Esophagus mucosa (tissue), 1 donor: Measurements from ENCODE around the gene LHFPL6. TPM values are rescaled to one million over a fixed set of nuclear protein-coding genes. Genes with fewer than 3 reads are reported as not detected.

Source experiments
- ATAC-seq: fragments of 200-7000 bp; cut with Tn5 transposase; one replicate; pipeline ENCODE4 v1.9.1; 2020
- total RNA-seq: library from RNA; stranded (reverse); gene quantifications from one replicate; pipeline ENCODE4 v1.2.4, GENCODE V29; 2023
- donor health status: DM: yes; HTN: yes; CAD: no.

Gene LHFPL6
- total RNA-seq, 1 donor from 2014 or later, result 3.3 TPM

DNA sequence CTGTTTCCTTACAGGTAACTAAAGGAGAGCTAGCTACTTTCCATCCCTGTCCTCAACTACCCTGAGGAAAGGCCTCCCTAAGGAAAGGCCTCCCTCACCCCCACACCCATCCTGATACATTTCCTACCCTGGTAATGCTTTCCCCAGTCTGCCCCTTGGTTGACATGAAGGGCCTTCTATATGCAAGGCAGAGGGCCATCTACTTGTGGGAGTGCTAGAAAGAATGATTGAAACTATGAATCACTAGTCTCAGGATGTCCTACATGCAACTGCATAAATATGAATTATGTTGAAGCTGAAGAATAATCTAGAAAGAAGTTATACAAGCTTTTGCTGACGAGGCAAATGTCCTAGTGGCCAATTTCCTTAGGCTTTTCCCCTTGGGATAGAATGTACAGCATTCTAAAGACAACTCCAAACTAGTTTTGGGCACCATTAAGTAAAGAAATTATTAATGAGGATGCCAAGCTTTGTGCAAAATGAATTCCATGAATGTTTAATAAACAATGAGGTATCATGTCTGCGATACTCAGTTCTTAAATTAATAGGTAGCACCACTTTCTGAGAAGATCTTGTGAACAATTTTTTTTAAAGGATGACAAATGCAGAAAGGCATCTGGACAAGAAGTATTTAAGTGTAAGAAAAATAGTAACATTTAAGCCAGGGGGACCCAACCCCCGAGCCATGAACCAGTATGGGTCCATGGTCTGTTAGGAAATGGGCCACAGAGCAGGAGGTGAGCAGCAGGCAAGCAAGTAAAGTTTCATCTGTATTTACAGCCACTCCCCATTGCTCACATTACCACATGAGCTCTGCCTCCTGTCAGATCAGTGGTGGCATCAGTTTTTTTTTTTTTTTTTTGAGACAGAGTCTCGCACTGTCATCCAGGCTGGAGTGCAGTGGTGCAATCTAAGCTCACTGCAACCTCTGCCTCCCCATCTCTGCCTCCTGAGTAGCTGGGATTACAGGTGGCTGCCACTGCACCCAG, 223.0 kb downstream of the LHFPL6 start:
- no peak for ATAC-seq

DNA sequence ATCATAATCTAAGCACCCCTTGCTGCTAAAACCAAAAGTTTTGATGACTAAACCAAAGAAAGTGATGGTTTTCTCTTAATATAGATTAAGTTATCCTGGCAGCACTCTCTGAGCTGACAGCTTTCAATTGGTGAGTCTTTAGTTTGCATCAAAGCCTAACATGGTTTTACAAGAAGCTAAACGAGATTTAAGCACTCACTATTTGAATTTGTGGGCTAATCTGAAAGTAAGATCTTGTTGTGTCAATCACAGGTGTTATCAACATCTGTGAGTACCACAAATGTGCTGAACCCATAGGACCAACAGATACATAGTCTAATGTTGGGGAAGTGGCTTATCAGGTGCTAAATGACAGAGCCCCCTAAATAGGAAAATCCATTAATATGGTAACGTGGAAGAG, 223.9 kb downstream of the LHFPL6 start:
- ATAC-seq, result no peak

DNA sequence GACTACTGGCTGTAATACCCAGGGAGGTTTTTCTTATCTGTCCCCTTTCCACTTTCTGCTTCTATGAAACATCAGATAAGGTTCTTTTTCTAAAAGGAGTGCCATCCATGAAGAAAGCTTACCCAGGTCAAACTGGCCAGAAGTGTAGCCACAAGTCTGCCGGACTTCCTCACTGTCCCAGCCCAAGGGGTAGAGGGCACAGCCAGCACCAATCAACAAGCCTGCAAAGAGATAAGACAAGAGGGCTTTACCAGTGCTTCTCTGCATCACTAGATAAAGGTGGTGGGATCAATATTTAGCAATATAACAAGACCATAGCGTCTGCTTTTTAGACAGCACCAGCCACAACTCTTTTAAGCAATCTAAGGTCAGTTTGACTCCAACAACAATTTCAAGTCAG, 224.7 kb downstream of the LHFPL6 start:
- ATAC-seq, result no peak

DNA sequence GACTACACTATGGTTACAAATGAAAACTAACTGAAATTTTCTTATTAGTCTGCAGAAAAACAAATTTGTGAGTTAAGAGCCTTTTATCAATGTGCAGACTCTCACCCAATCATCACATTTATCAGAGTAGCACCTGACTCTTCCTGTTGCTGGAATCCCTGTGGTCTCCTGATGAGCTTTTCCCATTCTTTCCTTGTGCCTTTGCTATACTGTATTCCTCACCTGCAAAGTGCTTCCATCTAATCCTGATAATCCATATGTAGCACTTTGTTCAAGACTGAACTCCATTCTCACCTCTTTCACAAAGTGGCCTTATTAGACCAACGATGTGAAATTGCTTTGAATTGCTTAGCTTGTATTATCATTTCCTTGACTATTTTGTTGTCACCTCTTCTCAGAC, 225.3 kb downstream of the LHFPL6 start:
- no peak for ATAC-seq

DNA sequence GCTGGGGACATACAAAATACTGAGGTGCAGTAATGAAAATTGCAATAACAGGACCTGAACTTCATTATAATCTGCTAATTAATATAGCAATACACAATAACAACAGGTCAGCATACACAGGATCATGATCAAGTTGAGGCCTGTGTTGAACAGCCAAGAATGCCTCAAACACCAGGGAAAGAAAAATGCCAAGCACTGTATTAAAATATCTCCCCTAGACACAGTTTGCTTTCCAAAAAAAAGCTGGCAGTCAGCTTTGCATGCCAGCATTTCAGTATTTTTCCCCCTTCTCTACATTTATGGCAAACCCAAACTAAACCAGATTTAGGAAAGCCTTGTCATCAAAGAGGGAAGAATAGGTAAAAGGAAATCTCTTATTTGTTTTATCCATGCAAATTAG, 226.9 kb downstream of the LHFPL6 start:
- ATAC-seq, result no peak

DNA sequence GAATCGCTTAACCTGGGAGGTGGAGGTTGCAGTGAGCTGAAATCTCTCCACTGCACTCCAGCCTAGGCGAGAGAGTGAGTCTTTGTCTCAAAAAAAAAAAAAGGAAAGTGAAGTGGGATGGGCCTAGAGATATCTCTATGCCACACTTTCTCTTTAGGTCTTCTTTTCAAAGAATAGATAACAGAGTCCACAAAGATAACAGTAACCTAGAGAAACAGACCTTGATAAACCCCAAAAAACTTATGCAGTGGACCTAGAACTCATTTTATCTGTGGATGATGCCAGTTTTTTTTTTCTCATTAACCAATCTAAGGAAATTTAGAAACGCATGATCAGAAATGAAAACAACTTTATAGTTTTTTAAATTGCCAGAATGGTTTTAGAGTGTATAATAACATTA, 227.4 kb downstream of the LHFPL6 start:
- no peak for ATAC-seq

DNA sequence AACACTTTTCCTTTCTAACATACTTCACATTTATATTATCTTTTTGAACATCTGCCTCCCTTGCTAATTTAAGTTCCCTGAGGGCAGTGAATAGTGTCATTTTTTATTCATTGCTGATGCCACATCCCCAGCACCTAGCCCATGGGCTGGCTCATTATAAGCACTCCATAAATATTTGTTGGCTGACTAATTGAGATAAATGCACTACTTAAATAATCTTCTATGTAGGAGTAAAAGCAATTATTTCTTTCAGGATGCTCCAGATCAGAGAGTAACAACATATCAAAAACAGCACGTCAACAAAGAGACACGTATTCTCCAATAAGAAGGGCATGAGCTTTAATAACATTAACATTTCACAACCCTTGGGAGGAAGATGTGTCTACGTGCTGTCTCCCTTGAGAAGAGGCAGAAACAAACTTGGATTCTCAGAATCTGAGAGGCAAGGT, 228.2 kb downstream of the LHFPL6 start:
- ATAC-seq, result no peak

DNA sequence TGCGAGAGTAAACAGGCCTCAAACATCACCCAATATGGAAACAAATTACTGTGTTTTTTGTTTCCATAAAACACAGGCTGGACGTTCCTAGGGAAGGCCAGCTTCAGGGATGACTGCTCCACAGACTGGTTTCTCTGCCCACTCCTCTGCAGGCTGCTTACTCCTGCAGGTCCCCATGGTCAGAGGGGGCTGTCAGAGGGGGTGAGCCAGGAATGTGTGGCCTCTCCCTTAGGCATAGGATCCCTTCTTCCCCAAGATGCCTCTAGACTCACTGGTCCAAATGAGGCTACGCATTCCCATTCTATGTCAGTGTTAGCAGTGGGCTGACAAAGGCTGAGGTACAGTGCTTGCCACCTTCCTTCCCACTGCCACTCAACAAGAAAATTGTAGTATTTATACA, 229.8 kb downstream of the LHFPL6 start:
- no peak for ATAC-seq

DNA sequence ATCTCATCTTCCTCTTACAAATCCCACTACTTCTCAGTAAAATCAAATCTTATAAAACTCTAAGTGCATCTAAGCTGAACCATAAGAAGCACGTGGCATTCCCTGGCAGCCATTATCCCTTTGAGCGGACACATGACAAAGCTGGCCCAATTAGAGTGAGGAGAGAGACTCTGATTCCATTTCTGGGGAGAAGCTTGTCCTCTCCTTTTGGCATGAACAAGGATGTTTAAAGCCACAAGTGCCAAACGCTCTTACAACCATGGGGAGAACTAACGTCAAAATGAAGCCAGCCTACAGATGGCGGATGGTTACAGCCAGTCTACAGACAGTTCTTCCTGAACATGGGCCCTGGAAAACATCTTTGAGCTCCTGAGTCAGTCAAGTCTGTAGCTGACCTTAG, 231.3 kb downstream of the LHFPL6 start:
- ATAC-seq, result no peak

DNA sequence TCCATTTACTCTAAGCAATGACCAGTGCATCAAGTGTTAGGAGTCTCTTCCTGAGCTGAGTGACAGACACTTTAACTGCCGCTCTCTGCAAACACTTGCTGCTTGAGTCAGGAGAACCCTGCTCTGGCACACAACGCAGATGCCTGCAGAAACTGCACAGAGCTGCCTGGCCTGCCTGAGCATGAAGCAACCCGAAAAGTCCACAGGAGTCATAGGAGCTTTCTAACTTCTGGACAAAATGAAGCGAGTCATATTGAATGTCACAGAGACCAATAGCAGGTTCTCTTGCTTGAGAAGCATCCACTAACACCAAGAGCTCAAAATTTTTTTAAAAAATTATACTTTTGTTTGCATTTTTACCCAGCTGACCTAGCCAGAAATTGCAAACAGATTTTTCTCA, 232.4 kb downstream of the LHFPL6 start:
- ATAC-seq, result peak; percentile 39

DNA sequence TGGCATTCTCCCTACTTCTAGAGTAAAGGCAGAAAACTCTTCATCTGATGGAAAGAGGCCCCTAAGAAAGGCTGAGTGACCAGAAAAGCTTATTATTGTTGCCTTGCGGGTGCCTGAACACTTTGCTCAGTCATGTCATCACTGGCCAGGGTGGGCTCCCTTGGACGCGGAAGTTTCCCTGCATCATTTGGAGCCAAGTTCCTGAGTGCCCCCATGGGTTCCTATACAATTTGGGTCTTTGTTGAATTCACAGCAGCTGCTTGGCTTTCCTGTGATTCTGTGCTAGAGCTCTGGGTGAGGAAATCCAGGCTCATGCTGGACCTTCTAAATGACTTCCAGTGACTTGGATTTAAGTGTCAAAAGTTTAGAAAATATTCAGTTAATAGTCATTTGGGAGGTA, 232.9 kb downstream of the LHFPL6 start:
- ATAC-seq, result no peak

DNA sequence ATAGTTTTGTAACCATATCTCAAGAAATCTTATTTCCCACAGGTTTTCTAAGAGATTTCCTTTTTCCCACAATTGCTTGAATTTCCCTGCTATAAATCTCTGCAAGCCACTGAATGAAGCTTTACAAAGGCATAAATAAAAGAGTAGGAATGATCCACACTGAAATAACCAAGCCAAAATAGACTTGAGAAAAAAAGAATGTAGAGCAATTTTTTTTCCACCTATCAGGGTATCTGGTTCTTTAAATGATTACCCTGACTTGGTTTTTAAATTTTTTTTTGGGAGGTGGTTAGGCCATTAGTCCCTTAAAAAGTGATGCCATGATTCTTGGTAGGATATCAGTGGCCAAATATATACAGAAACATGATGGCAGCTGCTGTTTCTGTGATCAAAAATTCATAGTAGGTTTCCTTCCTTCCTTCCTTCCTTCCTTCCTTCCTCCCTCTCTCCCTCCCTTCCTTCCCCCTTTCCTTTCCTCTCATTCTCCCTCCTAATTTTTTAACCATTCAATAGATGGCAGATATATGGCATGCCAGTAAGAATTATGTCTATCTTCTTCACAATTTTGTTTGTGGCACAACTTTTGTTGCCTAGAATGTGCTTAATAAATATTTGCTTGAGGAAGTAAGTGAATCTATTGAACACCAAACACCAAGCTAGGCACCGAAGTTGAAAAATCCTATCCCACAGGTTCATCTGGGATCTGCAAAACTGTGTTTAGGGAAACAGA, 233.7 kb downstream of the LHFPL6 start:
- ATAC-seq, result no peak

DNA sequence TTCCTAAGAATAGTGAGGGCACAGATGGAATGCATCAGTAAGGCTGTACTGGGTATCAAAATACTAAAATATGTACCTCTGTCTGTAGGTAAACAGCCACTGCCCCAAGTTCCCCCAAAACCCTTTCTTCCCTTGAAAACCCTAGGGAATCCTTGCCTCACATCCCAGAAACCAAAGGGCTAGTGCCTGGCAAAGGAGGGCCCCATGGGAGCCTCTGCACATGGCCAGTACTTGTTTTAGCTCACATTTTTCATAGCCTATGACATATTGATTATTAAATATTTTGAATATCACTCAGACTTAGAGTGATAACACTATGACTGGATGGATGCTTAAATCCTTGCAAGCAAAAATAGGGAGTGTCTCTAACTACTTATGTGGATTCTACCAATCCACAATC, 237.1 kb downstream of the LHFPL6 start:
- ATAC-seq, result no peak

DNA sequence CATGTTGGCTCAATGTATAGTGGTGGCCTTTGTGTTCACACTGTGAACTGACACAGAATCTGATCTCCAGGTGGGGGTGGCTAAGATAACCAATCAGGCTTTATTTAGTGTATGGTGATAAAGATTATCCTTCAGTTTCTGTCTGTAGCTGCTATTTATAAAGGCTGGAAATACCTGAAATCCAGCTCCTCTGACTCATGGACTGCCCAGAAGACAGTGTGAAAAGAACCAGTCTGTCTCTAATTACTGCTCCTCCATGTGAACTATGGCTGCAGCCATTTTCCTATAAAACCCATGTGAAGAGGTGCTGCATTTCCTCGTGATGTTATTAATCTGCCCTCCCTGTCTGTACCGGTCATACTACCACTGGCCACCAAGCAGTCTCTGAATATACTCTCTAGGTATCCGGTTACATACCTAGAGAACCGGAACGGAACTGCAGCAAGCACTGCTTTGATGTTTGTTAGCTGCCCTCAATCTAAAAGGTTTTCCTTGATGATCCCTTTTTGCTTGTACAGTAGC, 238.0 kb downstream of the LHFPL6 start:
- peak; percentile 57 for ATAC-seq

DNA sequence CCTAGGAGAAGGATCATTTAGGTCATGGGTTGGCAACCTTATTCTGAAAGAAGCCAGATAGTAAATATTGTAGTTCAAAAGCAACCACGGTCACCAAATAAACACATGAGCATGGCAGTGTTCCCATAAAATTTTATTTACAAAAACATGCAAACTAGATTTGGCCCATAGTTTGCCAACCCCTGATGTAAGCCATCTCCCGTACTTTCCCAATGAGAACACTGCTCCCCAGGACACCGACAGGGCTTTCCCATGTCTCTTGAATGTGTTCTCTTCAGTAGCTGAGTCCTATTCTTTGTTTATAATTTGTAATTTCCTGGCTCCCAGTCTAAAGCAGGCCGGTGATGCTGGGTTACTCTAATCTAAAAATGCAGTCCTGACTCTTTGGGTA, 239.6 kb downstream of the LHFPL6 start:
- ATAC-seq, result no peak

DNA sequence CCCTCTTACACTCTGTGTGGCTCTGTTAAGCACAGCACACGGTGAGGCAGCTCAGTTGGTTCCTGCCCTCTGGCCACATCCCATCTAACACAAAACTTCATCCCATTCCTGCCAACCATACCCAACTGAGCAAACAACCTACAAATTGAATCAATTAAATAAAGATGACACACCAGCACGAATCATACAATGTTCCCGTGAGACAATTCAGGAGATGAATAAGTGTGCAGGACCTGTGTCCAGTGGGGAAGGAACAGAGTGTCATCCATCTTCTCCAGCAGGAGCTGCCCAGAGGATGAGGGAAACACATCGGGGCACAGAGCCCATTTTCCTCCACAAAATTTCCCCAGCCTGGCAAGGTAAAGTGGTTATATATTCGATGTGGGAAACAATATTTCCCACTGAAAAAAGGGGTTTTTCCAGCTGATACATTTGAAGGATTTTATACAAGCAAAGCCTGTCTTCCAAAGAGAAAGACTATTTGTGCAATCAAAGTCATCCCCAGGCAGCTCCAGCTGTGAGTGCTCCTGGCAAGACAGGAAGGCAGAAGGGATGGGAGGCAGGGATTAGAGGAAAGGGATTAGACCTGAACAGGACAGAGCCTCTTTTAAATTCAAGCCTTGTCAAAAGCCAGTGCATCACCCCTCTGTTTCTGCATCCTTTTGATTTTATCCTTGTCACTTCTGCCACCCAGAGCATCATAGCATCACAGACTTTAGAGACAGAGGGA, 240.2 kb downstream of the LHFPL6 start:
- no peak for ATAC-seq

DNA sequence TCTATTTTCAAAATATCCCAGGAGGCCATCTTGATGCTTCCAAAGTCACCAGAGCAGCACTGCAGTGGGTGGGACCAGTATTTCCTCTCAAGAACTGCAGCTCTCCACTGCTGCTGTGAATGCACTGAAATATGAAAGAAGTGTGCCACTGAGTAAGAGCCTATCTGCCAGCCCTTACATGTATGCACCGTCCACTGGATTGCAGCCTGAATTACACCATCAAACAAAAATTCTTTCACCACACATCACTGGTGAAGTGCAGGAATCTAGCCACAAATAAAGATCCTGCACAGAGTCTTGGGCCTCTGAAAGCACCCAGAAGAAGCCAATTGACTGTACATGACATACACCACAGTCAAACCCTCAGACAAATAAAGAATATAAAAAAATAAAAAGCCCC, 249.0 kb downstream of the LHFPL6 start:
- ATAC-seq, result no peak

DNA sequence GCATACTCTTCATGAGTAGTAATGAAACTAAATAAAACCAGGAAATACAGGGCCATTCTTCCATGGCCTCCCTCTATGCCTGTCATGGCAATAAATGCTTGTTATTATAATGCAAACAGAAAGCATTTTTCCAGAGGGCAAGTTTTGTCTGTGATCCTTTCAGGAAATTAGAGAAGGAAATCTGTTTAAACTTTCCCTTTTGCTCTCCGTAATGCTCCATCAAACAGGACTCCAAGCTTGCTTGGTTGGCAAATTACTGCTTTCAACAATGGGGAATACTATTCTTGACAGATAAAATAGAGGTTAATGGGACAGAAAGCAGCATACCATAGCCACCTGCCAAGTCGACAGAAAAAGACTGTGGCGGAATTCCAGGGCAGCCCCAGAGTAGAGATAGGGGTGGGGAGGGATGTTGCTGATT, 252.5 kb downstream of the LHFPL6 start:
- no peak for ATAC-seq

DNA sequence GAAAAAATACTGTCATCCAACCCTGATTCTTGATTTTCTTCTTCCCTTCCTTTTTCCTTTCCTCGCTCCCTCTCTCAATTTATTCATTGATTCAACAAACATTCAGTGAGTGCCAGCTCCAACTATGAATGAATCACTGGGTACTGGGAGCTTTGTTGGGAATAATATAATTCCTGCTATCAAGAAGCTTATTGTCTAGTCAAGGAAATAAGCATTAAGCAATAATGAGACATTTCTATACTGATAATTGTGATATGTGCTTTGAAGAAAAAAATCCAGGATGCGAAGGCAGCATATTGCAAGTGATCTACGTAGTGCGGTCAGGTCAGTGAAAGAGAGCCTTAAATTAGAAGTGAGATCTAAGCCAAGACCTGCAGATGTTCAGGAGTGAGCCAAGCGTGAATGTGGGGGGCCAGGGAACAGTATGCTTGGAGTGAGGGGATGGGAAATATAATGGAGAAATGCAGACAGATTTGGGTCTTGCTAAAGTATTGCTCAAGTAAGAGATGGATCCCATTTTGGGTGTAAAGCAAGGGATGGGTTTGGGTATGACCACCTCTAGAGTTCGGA, 253.5 kb downstream of the LHFPL6 start:
- ATAC-seq, result no peak

DNA sequence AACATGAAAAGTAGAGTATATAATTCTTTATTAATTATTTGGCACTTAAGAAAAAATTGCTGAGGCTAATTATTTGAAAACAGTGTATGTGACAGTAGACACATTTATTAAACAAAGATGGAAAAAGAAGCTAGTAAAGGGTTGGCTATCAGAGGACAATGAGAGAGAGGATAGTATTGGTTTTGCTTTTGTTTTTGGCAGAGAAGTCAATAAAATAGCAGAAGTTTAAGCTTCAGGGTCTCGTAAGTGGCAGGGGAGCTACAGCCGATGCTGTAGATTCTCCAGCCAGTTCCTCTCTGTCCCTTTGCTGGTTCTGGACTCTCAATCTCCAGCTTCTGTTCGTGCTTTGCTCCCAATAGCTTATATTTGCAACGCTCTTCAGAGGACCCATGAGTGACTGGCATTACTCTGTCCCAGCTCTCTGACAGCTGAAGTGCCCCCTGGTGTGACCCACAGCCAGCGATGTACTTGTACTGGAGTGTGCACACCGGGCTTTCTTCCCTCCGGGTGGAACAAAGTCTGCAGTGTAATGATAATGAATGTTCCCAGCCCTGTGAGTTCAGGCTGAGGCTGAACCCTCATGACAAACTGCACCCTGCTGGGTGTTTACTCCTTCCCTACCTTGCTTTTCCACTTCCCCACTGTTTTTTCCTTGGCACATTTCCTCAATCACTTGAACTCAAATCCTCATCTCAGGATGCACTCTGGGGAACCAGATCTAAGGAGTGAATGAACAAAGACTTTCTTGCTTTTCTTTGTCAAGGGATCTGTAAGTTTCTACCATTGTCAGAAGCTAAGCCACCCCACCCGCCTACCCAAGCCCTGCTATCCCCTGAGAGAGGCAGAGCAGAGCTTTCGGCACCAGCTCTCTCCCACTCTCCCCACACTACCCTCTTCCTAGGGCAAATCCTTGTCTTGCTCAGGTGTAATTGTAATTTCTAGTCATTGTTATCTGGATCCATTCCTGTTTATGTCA, 254.8 kb downstream of the LHFPL6 start:
- no peak for ATAC-seq

DNA sequence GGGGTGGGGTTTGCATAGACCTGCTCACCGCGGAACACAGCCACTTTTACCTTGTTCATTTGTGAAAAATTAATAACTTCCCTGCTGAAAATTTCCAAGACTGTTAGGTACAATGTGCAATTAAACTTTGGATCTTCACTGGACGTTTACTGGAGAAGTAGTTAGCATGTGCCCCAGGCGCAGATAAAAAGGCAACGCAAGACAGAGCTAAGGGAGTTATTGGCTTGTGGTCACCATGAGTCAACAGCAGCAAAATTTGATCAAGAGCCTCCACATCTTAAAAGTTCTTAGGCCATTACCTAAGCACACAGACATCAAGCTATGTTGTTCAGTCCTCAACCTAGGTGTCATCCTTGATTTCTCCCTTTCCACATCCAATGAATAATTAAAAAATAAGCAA, 257.0 kb downstream of the LHFPL6 start:
- ATAC-seq, result no peak
